Upper lobe of right lung (tissue), 1 donor: ENCODE measurements around the gene CTNS. TPM values are rescaled to one million over a fixed set of nuclear protein-coding genes. Genes with fewer than 3 reads are reported as not detected.

Experiments
- ATAC-seq: fragments of 200-7000 bp; cut with Tn5 transposase; one replicate; pipeline ENCODE4 v1.9.1; 2020; ENCODE audit warnings: mild to moderate bottlenecking, moderate library complexity
- DNase-seq: peaks from one replicate; pipeline ENCODE4 v3.0.0-alpha.2; 2020
- H3K27ac ChIP-seq: fragments of 200-600 bp; one replicate; pipeline ENCODE4 v1.8.0; 2022
- H3K27me3 ChIP-seq: fragments of 200-600 bp; one replicate; pipeline ENCODE4 v1.8.0; 2022; ENCODE audit warnings: mild to moderate bottlenecking
- H3K36me3 ChIP-seq: fragments of 200-600 bp; one replicate; pipeline ENCODE4 v1.8.0; 2022
- H3K4me1 ChIP-seq: fragments of 200-600 bp; one replicate; pipeline ENCODE4 v1.8.0; 2022
- H3K4me3 ChIP-seq: fragments of 200-600 bp; one replicate; pipeline ENCODE4 v1.8.0; 2022; ENCODE audit warnings: mild to moderate bottlenecking
- H3K9me3 ChIP-seq: fragments of 200-600 bp; one replicate; pipeline ENCODE4 v1.8.0; 2022
- intact Hi-C: fragments of 100-400 bp; cut with DNase I; formaldehyde crosslinking; loops from one replicate; pipeline ENCODE4 v1.11.0; 2022
- total RNA-seq: library from RNA; stranded (reverse); fragmentation: NEBNext Ultra II Directional; extraction: Animal tissue kit (Norgen Biotek cat#: 25700); gene quantifications from one replicate; pipeline ENCODE4 v1.2.1, GENCODE V29; 2021
- TF ChIP-seq, protein P1 (sequence below): fragments of 200-600 bp; IDR thresholded peaks from one replicate; pipeline ENCODE4 v1.8.0; 2022; ENCODE audit warnings: antibody characterized with exemption
- donor health status: DM: no; HTN: yes; CAD: no; lungs with severe emphysema.

The CTNS gene
- total RNA-seq, 1 donor from 2014 or later, result 23.3 TPM

DNA sequence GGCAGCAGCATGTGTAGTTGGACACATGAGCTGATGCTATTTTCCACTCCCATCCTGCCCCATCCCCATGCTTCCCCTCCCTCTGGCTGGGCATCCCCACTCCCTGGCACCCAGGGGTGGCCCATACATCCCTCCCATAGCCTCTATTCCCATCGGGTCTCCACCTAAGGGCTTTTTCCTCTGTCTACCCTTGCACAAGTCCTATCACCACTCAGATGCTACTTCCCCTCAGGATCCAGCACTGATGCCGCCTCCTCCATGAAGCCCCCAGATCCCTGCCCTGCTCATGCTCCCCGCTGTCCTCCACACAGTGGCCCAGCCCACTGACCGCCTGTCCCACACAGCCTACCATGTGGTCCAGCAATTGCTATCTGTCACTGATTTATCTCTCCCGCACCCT, 43.2 kb upstream of the CTNS start:
- Histone ChIP-seq H3K4me1 (no peaks in the 10 kb centered on the region), H3K27me3 (no peaks in the 10 kb centered on the region), H3K36me3 (peaks cover 8% of the 10 kb centered on the region), H3K9me3 (no peaks in the 10 kb centered on the region), H3K4me3 (no peak overlapping the region), H3K27ac (no peak overlapping the region)
- no peak for ATAC-seq
- TF ChIP-seq, protein P1, sequence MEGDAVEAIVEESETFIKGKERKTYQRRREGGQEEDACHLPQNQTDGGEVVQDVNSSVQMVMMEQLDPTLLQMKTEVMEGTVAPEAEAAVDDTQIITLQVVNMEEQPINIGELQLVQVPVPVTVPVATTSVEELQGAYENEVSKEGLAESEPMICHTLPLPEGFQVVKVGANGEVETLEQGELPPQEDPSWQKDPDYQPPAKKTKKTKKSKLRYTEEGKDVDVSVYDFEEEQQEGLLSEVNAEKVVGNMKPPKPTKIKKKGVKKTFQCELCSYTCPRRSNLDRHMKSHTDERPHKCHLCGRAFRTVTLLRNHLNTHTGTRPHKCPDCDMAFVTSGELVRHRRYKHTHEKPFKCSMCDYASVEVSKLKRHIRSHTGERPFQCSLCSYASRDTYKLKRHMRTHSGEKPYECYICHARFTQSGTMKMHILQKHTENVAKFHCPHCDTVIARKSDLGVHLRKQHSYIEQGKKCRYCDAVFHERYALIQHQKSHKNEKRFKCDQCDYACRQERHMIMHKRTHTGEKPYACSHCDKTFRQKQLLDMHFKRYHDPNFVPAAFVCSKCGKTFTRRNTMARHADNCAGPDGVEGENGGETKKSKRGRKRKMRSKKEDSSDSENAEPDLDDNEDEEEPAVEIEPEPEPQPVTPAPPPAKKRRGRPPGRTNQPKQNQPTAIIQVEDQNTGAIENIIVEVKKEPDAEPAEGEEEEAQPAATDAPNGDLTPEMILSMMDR, result no peak
- intact Hi-C loops, result no loop called here
- DNase-seq, result no peak

DNA sequence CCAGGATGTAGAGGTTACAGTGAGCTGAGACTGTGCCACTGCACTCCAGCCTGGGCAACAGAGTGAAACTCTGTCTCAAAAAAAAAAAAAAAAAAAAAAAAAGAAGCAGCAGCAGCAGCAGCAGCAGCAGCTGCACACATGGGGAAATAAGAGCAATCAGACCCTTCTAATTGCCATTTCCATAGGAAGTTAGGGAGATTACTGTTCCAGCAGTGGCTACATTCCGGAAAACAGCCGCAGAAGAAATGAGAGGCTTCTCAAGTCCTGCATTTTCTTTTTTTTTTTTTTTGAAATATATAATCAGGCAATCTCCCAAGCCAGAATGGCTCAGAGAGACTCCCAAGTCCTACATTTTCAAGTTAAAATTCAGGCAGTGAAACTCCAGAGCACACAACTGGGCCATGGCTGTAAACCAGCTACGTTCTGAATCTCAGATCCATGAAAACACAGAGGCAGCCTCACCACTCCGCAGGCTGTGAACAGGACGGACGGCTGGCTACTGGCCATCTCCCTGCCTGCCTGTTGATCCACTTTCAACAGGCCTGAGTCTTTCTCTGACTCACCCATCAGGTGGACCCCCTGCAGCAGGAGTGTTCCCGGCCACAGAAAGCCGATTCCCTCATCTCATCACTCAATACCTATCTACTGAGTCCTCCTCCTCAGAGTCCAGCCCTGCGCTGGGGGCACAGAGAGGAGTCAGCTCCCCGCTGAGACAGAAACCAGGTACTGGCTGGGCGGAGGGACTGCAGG, 42.3 kb upstream of the CTNS start:
- intact Hi-C loops, result no loop called here
- Histone ChIP-seq H3K4me1 (no peaks in the 10 kb centered on the region), H3K9me3 (no peaks in the 10 kb centered on the region), H3K4me3 (no peak overlapping the region), H3K27ac (no peak overlapping the region), H3K27me3 (no peaks in the 10 kb centered on the region), H3K36me3 (peaks cover 7% of the 10 kb centered on the region)
- DNase-seq (no peak), ATAC-seq (no peak)
- TF ChIP-seq, protein P1, result no peak

DNA sequence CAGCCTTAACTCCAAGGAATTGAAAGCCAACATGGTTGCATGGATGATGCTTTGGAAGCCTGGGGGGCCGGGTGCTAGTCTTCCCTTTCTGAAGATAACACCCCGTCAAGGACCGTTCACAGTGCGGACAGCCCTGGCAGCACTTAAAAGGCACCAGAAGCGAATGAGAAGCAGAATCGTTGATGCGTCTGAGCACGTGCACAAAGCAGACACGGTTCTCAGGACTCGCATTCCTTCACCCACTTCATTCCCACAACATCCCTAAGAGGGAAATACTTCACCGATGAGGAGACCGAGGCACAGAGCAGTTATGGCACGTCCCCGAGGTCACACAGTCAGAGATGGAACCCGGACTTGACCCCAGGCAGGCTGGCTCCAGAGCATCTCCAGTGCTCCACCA, 41.6 kb upstream of the CTNS start:
- no peak for DNase-seq
- Histone ChIP-seq H3K9me3 (no peaks in the 10 kb centered on the region), H3K4me1 (no peaks in the 10 kb centered on the region), H3K36me3 (peaks cover under 1% of the 10 kb centered on the region), H3K27me3 (no peaks in the 10 kb centered on the region), H3K4me3 (no peak overlapping the region), H3K27ac (no peak overlapping the region)
- no peak for ATAC-seq
- TF ChIP-seq, protein P1, result no peak
- intact Hi-C loops, result no loop called here

DNA sequence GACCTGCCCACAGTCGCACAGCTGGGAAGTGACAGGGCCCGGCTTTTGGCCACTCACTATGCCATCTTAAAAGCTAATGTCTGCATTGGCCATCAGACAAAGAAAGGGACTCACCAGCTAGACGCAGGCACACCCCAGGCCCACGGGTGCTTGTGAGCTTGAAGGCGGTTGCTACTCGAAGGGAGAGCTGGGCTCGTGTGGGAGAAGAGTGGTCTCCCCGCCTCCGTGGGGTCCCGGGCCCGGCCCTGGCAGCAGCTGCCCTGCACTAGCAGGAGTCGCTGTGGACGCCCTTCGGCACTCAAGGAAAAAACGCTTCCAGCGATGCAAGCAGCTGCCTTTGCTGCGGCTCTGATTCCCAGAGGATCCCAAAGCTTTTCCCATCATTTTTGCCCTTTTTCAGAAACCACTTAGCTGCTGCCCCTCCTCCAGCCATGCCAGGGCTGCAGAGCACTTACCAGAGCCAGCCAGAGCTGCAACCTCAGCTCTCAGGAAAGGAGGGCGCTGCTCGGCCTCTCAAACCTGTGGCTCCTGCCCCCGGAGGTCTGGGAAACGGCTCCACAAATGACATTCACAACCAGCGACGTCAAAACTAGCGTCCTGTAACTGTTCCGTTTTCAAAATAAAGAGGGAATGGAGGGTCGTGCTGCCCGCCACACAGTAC, 39.6 kb upstream of the CTNS start:
- no peak for ATAC-seq
- H3K4me3 ChIP-seq, result no peak overlapping the region
- TF ChIP-seq, protein P1, result no peak
- intact Hi-C loops, result no loop called here
- no peak overlapping the region for H3K27ac ChIP-seq
- no peaks in the 10 kb centered on the region for H3K4me1 ChIP-seq
- no peaks in the 10 kb centered on the region for H3K9me3 ChIP-seq
- no peaks in the 10 kb centered on the region for H3K36me3 ChIP-seq
- no peak for DNase-seq
- H3K27me3 ChIP-seq, result no peaks in the 10 kb centered on the region

DNA sequence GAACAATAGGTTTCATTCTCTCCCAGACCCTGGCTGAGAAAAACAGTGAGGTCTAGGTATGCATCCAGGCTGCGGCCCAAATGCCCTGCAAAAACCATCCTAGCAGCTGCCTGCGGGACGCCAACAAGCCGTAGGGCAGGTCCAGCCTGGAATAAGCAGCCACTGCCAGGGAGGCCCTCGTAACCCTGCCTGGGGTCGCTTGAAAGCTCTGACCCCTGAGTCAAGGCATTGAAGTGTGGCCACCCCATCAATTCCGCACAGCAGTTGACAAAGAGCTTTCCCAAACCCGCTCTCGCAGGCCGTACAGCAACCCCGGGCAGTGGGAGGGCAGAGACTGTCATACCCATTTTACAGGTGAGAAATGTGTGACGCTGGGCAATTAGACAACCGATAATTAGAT, 38.5 kb upstream of the CTNS start:
- ATAC-seq, result no peak
- no peaks in the 10 kb centered on the region for H3K9me3 ChIP-seq
- no peak overlapping the region for H3K27ac ChIP-seq
- no peaks in the 10 kb centered on the region for H3K4me1 ChIP-seq
- TF ChIP-seq, protein P1, result no peak
- no peaks in the 10 kb centered on the region for H3K36me3 ChIP-seq
- H3K27me3 ChIP-seq, result no peaks in the 10 kb centered on the region
- no peak for DNase-seq
- intact Hi-C loops, result no loop called here
- no peak overlapping the region for H3K4me3 ChIP-seq
